Stomach (tissue), 4 donors: ENCODE measurements around the gene SHD.

Experiments
- EP300 ChIP-seq: sonication (generic); formaldehyde crosslinking; IDR thresholded peaks from one replicate; pipeline ENCODE4 v1.6.1; 2017; ENCODE audit warnings: antibody characterized with exemption
- POLR2AphosphoS5 ChIP-seq, 3 donors: sonication (generic); formaldehyde crosslinking; IDR thresholded peaks; one replicate each; pipeline ENCODE4 v1.6.1; 2016; ENCODE audit warnings: antibody characterized with exemption in 3 of 3
- TF ChIP-seq, protein P1 (sequence below), 7 experiments: fragments of 450-650 bp in 4 of 7; fragments of 200-600 bp in 3 of 7; sonication (generic) in 3 of 7; IDR thresholded peaks; one replicate each; pipeline ENCODE4 v1.5.1; 2016 to 2019; ENCODE audit warnings: antibody characterized with exemption in 7 of 7, control low read depth in 2 of 7, mild to moderate bottlenecking in 1 of 7

DNA sequence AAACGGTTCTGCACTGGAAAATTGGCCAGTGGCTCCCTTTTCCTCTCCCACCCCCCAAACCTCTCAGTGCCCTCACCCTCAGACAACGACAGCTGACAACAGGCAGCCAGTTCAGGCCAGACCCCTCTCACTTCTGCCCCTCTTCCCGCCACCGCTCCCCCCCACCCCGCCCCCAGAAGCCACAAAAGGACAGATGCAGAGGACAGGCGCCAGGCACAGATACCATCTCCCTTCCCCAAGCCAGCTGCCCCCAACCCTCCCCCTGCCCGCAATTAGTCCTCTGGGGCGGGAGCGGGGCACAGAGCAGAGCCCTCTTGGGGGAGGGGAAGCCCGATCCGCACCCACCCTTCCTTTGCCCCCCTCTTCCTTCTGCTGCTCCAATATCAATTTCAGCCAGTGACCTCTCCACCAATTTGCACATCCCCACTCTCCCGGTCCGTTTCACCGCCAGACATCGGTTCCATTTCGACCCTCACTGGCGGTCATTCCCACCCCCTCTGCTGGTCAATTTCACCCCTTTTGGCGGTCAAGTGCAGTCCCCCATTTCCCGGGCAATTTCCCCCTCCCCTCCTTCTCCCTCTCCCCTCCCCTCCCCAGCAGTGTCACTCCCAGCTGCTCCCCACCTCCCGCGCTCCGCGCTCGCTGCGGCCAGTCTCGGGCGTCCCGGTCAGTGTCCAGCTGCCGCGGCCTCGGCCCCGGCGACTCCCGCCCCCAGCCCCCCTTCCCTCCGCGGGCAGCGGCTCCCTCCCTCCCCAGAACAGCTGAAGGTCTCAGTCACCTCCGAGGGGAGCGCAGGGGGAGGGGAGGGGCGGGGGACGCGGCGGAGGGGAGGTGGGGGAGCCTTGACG is at the start of gene SHD:
- TF ChIP-seq EP300 (no peak), POLR2AphosphoS5 (IDR thresholded peaks at IDR 0.05) (no peak)
- TF ChIP-seq, protein P1, sequence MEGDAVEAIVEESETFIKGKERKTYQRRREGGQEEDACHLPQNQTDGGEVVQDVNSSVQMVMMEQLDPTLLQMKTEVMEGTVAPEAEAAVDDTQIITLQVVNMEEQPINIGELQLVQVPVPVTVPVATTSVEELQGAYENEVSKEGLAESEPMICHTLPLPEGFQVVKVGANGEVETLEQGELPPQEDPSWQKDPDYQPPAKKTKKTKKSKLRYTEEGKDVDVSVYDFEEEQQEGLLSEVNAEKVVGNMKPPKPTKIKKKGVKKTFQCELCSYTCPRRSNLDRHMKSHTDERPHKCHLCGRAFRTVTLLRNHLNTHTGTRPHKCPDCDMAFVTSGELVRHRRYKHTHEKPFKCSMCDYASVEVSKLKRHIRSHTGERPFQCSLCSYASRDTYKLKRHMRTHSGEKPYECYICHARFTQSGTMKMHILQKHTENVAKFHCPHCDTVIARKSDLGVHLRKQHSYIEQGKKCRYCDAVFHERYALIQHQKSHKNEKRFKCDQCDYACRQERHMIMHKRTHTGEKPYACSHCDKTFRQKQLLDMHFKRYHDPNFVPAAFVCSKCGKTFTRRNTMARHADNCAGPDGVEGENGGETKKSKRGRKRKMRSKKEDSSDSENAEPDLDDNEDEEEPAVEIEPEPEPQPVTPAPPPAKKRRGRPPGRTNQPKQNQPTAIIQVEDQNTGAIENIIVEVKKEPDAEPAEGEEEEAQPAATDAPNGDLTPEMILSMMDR (IDR thresholded peaks at IDR 0.05) = no peak
